Sigmoid colon (tissue), 7 donors: ENCODE results near the gene HOXA11. TPM values are rescaled to one million over a fixed set of nuclear protein-coding genes. Genes with fewer than 3 reads are reported as not detected.

Source experiments
- DNase-seq: peaks from one replicate; pipeline ENCODE4 v3.0.0-alpha.2; 2019
- H3K27ac ChIP-seq, 4 donors: fragments of 200-600 bp; sonication (generic); one replicate each; pipeline ENCODE4 v1.5.1; 2016 to 2019; ENCODE audit warnings: mild to moderate bottlenecking in 1 of 4
- H3K27me3 ChIP-seq, 3 donors: fragments of 200-600 bp; sonication (generic); one replicate each; pipeline ENCODE4 v1.5.1; 2019; ENCODE audit warnings: mild to moderate bottlenecking in 1 of 3
- H3K36me3 ChIP-seq, 4 donors: fragments of 200-600 bp; sonication (generic); one replicate each; pipeline ENCODE4 v1.5.1; 2016 to 2019
- H3K4me1 ChIP-seq, 4 donors: fragments of 200-600 bp; sonication (generic); one replicate each; pipeline ENCODE4 v1.5.1; 2017 to 2019
- H3K4me3 ChIP-seq, 4 donors: fragments of 200-600 bp; sonication (generic); one replicate each; pipeline ENCODE4 v1.5.1; 2017 to 2019; ENCODE audit warnings: mild to moderate bottlenecking in 2 of 4, moderate library complexity in 1 of 4
- H3K9me3 ChIP-seq, 4 donors: fragments of 200-600 bp in 3 of 4; sonication (generic) in 3 of 4; one replicate each; pipeline versions ENCODE4 v1.5.1 to v1.6.1; 2013 to 2019
- EP300 ChIP-seq, 4 donors: sonication (generic); formaldehyde crosslinking; IDR thresholded peaks; one replicate each; pipeline ENCODE4 v1.6.1; 2017; ENCODE audit warnings: antibody characterized with exemption in 4 of 4
- POLR2A ChIP-seq, 2 donors: fragments of 450-650 bp; IDR thresholded peaks; one replicate each; pipeline ENCODE4 v1.6.1; 2016; ENCODE audit warnings: antibody characterized with exemption in 2 of 2, mild to moderate bottlenecking in 2 of 2, moderate library complexity in 2 of 2
- POLR2AphosphoS5 ChIP-seq, 4 donors: sonication (generic); formaldehyde crosslinking; IDR thresholded peaks; one replicate each; pipeline ENCODE4 v1.6.1; 2017; ENCODE audit warnings: antibody characterized with exemption in 4 of 4
- WGBS, 2 donors: extraction: QIAGEN DNeasy Blood & Tissue Kit; methylation state at CpG; one replicate each; pipeline ENCODE4 v1.1.7; 2013; 5-methylcytosine and 5-hydroxymethylcytosine counted together
- intact Hi-C: fragments of 100-400 bp; cut with DNase I; formaldehyde crosslinking; loops from one replicate; pipeline ENCODE4 v1.15.1; 2023
- polyA plus RNA-seq, 3 donors: library from polyadenylated mRNA; stranded (reverse); fragments of 200-250 nt; gene quantifications; one replicate each; pipeline ENCODE4 v1.2.3, GENCODE V29; 2013
- total RNA-seq, 4 donors: library from RNA; depleted of rRNA; stranded (reverse); fragments of >200 nt; gene quantifications; one replicate each; pipeline ENCODE4 v1.1.0, GENCODE V29; 2016
- TF ChIP-seq, protein P1 (sequence below), 4 experiments: fragments of 450-650 bp in 3 of 4; fragments of 200-600 bp in 1 of 4; IDR thresholded peaks; one replicate each; pipeline ENCODE4 v1.5.1; 2016 to 2019; ENCODE audit warnings: antibody characterized with exemption in 4 of 4, mild to moderate bottlenecking in 3 of 4, moderate library complexity in 2 of 4
- donor health status: healthy with polysubstance abuse.
- donor health status: Bipolar disorder and iron deficiency.
- donor health status: healthy.

Gene HOXA11
- total and polyA plus RNA-seq, 7 donors = 3.0 to 25.0 (median 18.7) TPM

DNA sequence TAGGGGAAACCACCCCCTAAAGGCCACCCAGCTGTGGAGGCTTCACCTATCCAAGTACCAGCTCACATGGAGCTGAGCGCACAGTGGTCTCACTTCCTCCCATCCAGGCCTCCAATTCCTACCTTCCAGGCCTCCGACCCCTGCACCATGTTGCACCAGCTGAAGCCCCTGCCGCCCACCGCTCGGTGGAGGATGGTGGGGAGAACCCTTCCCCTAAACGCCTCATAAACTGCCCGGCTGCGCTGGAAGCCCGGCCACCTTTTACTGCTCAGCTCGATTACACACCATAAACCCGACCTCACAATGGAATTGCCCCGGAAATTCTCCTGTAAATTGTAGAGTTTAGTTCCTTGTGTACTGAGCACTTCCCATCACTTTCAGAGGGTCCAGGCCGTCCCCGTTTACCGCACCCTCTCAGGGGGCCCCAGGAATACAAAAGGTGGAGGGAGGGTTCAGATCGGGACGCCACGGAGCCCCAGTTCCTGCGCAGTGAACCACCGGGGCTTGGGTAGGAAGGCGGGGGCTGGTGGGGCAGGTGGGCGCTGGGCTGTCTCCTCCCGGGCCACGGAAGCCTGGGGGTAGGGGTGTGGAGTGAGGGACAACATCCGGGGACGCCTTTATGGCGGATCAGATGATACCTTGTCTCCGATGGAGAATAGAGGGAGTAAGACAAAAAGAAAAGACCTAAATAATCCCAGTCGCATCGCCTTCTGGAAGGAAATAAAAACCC is 27.2 kb downstream of the HOXA11 start:
- no peaks in the 10 kb centered on the region for H3K27me3 ChIP-seq
- intact Hi-C loops = loop anchor here (5.0 kb wide), 2 partner anchors 301 to 1206 kb away; no protein-coding TSS in a partner anchor
- no peak for TF ChIP-seq POLR2A (IDR thresholded peaks at IDR 0.05)
- no peak for TF ChIP-seq POLR2AphosphoS5 (IDR thresholded peaks at IDR 0.05)
- TF ChIP-seq, protein P1, sequence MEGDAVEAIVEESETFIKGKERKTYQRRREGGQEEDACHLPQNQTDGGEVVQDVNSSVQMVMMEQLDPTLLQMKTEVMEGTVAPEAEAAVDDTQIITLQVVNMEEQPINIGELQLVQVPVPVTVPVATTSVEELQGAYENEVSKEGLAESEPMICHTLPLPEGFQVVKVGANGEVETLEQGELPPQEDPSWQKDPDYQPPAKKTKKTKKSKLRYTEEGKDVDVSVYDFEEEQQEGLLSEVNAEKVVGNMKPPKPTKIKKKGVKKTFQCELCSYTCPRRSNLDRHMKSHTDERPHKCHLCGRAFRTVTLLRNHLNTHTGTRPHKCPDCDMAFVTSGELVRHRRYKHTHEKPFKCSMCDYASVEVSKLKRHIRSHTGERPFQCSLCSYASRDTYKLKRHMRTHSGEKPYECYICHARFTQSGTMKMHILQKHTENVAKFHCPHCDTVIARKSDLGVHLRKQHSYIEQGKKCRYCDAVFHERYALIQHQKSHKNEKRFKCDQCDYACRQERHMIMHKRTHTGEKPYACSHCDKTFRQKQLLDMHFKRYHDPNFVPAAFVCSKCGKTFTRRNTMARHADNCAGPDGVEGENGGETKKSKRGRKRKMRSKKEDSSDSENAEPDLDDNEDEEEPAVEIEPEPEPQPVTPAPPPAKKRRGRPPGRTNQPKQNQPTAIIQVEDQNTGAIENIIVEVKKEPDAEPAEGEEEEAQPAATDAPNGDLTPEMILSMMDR (IDR thresholded peaks at IDR 0.05) = no peak
- no peak for TF ChIP-seq EP300 (IDR thresholded peaks at IDR 0.05)
- no peaks in the 10 kb centered on the region for H3K9me3 ChIP-seq
- peaks cover 0 to 57% (median 50%) of the 10 kb centered on the region in 4 donors for H3K4me1 ChIP-seq
- WGBS, 2 donors = 11 to 29% methylated on average over 30 of the region's 30 CpGs
- no peak overlapping the region for H3K4me3 ChIP-seq
- H3K36me3 ChIP-seq = no peaks in the 10 kb centered on the region
- DNase-seq = peak; percentile 60
- H3K27ac ChIP-seq = peak overlapping the region in 2 of 4 donors; percentile 83 to 91

DNA sequence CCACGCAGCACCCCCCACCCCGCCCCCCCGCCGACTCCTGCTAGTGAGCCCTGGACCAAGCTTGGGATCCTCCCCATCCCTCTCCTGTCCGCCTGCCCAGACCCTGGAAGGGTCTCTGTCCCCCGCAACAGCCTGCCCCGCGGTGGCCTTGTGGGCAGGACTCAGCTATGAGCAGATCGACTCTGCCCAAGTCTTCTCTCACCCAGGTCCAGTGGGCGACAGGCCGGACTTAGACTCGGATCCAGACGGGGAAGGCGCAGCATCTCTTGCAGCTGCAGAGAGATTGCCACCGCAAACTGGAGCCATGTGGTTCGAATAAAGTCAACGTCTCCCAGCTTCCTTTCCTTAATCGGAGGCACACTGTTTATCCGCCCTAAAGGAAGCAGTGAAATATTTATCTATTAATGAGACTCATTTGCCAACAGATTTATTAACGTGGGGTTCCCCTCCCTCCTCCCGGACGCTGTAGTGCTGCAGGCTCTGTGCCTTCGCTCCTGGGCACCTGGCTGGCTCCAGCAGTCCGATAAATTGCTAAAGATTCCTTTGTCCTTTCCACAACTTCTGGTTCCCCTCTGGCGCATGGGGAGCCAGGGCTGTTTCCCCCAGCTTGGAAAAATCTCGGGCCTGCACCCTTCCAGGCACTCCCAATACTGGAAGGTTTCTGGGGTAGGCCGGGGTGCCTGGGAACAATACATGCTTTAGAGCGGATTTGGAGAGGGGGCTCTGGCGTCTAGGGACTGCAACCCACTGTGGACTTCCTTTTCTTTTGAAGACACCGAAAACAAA is 27.9 kb downstream of the HOXA11 start:
- DNase-seq = peak; percentile 74
- Histone ChIP-seq H3K9me3 (no peaks in the 10 kb centered on the region), H3K4me1 (peaks cover 0 to 56% (median 49%) of the 10 kb centered on the region in 4 donors), H3K4me3 (peak overlapping the region; percentile 51 to 76 (median 64)), H3K27ac (peak overlapping the region in 3 of 4 donors; percentile 83 to 96 (median 91)), H3K27me3 (no peaks in the 10 kb centered on the region), H3K36me3 (no peaks in the 10 kb centered on the region)
- intact Hi-C loops = loop anchor here (5.0 kb wide), 2 partner anchors 300 to 1205 kb away; no protein-coding TSS in a partner anchor
- 5 to 12% methylated on average over 30 of the region's 30 CpGs for WGBS, 2 donors
- TF ChIP-seq POLR2A (IDR thresholded peaks at IDR 0.05) = no peak
- TF ChIP-seq EP300 (IDR thresholded peaks at IDR 0.05) = no peak
- TF ChIP-seq, protein P1 (IDR thresholded peaks at IDR 0.05) = no peak
- no peak for TF ChIP-seq POLR2AphosphoS5 (IDR thresholded peaks at IDR 0.05)

DNA sequence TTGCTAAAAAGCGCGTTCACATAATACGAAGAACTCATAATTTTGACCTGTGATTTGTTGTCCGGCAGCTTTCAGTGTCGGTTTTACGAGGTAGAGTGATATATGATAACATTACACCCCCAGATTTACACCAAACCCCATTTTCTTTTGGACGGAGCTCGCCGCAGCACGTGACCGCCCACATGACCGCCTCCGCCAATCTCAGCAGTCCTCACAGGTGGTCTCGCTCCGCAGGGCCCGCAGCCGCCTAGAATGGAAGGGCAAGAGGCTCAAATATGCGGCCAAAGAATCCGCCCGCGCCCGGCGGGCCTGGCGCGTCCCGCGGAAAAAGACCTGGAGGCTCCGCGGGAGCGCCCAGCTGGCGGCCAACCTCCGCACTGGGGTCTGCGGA is 28.5 kb downstream of the HOXA11 start, which contains the start of gene HOXA7:
Gene HOXA7 (minus strand): TSS at position 168 of the 391 bp plus-strand sequence. CDS start 130 bp downstream, at position 38.
- Histone ChIP-seq H3K36me3 (no peaks in the 10 kb centered on the region), H3K4me1 (peaks cover 0 to 53% (median 43%) of the 10 kb centered on the region in 4 donors), H3K9me3 (no peaks in the 10 kb centered on the region), H3K4me3 (peak within 1 kb of the TSS; percentile 51 to 76 (median 64)), H3K27me3 (no peaks in the 10 kb centered on the region), H3K27ac (peak within 1 kb of the TSS in 3 of 4 donors; percentile 83 to 96 (median 91))
- intact Hi-C loops = loop anchor here (5.0 kb wide), 2 partner anchors 299 to 1204 kb away; no protein-coding TSS in a partner anchor
- TF ChIP-seq POLR2A (IDR thresholded peaks at IDR 0.05) (peak; percentile 8 to 39), POLR2AphosphoS5 (IDR thresholded peaks at IDR 0.05) (peak; percentile 60 to 79 (median 74)), EP300 (IDR thresholded peaks at IDR 0.05) (no peak)
- TF ChIP-seq, protein P1 (IDR thresholded peaks at IDR 0.05) = no peak
- peak; percentile 96 for DNase-seq
- WGBS, 2 donors = 1% methylated on average over 33 of the region's 33 CpGs

DNA sequence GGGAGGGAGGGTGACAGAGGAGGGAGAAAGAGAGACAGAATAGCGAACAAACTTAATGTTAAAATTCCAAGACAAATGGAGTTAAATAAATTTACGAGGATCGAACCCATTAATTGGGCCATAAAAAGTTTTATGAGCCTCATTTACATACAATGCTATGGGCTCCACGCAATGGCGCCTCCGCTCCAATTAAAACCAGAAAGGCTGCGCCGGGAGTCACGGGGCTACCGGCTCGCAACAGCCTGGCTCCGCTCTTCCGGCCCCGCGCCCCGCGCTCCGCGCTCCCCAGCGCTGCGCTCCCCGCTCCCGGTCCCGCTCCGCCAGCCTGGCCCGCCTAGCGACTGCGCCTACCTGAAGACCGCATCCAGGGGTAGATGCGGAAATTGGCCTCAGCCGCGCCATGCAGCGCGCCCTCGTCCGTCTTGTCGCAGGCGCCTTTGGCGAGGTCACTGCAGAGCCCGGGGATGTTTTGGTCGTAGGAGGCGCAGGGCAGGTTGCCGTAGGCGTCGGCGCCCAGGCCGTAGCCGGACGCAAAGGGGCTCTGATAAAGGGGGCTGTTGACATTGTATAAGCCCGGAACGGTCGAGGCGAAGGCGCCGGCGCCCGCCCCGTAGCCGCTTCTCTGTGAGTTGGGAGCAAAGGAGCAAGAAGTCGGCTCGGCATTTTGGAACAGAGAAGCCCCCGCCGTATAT is 29.1 kb downstream of the HOXA11 start:
- WGBS, 2 donors = 1% methylated on average over 63 of the region's 63 CpGs
- Histone ChIP-seq H3K4me1 (peaks cover 0 to 52% (median 38%) of the 10 kb centered on the region in 4 donors), H3K9me3 (no peaks in the 10 kb centered on the region), H3K4me3 (peak overlapping the region; percentile 51 to 76 (median 64)), H3K27ac (peak overlapping the region in 3 of 4 donors; percentile 83 to 96 (median 91)), H3K36me3 (no peaks in the 10 kb centered on the region), H3K27me3 (no peaks in the 10 kb centered on the region)
- TF ChIP-seq, protein P1 (IDR thresholded peaks at IDR 0.05) = no peak
- TF ChIP-seq POLR2A (IDR thresholded peaks at IDR 0.05) (peak in 1 of 2 donors; percentile 45), POLR2AphosphoS5 (IDR thresholded peaks at IDR 0.05) (peak; percentile 14 to 72 (median 48)), EP300 (IDR thresholded peaks at IDR 0.05) (no peak)
- DNase-seq = peak; percentile 80
- intact Hi-C loops = loop anchor here (5.0 kb wide), 2 partner anchors 299 to 1204 kb away; no protein-coding TSS in a partner anchor
